Esophagus muscularis mucosa (tissue), 4 donors: Measurements from ENCODE around the gene BDKRB1.

Source experiments
- EP300 ChIP-seq: sonication (generic); formaldehyde crosslinking; IDR thresholded peaks from one replicate; pipeline ENCODE4 v1.6.1; 2017; ENCODE audit warnings: antibody characterized with exemption
- POLR2A ChIP-seq: fragments of 450-650 bp; IDR thresholded peaks from one replicate; pipeline ENCODE4 v1.6.1; 2017; ENCODE audit warnings: antibody characterized with exemption, moderate library complexity, mild to moderate bottlenecking, low read depth
- POLR2AphosphoS5 ChIP-seq, 2 donors: sonication (generic); formaldehyde crosslinking; IDR thresholded peaks; one replicate each; pipeline ENCODE4 v1.6.1; 2017; ENCODE audit warnings: antibody characterized with exemption in 2 of 2
- TF ChIP-seq, protein P1 (sequence below), 3 experiments: fragments of 200-600 bp in 2 of 3; fragments of 450-650 bp in 1 of 3; sonication (generic) in 2 of 3; IDR thresholded peaks; one replicate each; pipeline ENCODE4 v1.5.1; 2017 to 2019; ENCODE audit warnings: antibody characterized with exemption in 3 of 3, mild to moderate bottlenecking in 2 of 3, moderate library complexity in 1 of 3

DNA sequence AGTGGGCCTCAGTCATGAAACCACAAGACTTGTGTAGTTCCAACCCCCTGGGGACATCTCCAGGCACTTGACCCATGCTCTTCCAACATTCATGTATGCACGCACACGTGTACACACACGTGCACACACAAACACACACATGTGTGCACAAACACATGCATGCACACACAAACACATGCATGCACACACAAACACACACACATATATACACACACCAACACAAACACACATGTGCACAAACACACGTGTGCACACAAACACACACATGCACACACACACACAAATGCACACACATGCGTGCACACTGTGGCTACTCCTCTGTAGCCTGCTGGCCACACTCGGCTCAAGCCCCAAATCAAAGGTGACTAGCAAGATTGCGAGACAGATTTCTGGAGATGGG, 28.6 kb upstream of the BDKRB1 start:
- TF ChIP-seq, protein P1, sequence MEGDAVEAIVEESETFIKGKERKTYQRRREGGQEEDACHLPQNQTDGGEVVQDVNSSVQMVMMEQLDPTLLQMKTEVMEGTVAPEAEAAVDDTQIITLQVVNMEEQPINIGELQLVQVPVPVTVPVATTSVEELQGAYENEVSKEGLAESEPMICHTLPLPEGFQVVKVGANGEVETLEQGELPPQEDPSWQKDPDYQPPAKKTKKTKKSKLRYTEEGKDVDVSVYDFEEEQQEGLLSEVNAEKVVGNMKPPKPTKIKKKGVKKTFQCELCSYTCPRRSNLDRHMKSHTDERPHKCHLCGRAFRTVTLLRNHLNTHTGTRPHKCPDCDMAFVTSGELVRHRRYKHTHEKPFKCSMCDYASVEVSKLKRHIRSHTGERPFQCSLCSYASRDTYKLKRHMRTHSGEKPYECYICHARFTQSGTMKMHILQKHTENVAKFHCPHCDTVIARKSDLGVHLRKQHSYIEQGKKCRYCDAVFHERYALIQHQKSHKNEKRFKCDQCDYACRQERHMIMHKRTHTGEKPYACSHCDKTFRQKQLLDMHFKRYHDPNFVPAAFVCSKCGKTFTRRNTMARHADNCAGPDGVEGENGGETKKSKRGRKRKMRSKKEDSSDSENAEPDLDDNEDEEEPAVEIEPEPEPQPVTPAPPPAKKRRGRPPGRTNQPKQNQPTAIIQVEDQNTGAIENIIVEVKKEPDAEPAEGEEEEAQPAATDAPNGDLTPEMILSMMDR (IDR thresholded peaks at IDR 0.05): no peak
- TF ChIP-seq POLR2A: no peak
- no peak for TF ChIP-seq POLR2AphosphoS5 (IDR thresholded peaks at IDR 0.05)
- TF ChIP-seq EP300: no peak
